ENCODE data around the gene ARPC4.

- TF ChIP-seq CTCF (IDR thresholded peaks at IDR 0.05) (no peak), POLR2A (IDR thresholded peaks at IDR 0.05) (no peak)
These were observed 7.3 kb upstream of the ARPC4 start for GRCh38 chr3:9785602-9786001.

All from heart left ventricle (tissue), 13 donors.